ENCODE measurements around the gene TOM1L1.

Gene TOM1L1

DNA sequence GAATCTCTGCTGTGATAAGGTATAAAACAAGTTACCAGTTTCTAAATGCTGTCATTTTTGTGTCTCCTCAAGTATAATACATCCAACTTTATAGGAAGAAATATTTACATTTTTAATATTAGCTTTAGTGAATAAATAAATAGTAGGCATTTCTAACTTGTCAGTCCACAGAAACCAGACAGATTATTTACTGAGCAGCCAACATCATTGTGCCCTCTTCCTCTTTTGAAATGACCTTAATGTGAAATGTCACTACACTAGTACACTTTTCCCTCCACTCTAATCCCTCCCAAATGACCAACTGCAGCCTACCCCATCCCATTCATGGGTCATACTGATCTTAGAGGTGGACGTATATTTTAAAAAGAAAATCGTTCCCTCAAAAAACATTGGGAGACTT is 77.1 kb downstream of the TOM1L1 start:
- Histone ChIP-seq H3K27me3 (ENCODE audit: insufficient read depth, low read length) (no peaks in the 10 kb centered on the region), H3K4me1 (ENCODE audit: insufficient read depth, low read length) (no peaks in the 10 kb centered on the region), H3K36me3 (ENCODE audit: insufficient read depth, low read depth, low read length) (no peaks in the 10 kb centered on the region), H3K4me3 (ENCODE audit: low read length) (no peak overlapping the region), H3K9ac (ENCODE audit: low read depth, low read length) (no peak overlapping the region), H3K9me3 (ENCODE audit: insufficient read depth, low read depth, low read length) (peaks cover 14% of the 10 kb centered on the region; the same call in 1 of the 2 replicates), H3K27ac (ENCODE audit: low read length) (no peak overlapping the region)

DNA sequence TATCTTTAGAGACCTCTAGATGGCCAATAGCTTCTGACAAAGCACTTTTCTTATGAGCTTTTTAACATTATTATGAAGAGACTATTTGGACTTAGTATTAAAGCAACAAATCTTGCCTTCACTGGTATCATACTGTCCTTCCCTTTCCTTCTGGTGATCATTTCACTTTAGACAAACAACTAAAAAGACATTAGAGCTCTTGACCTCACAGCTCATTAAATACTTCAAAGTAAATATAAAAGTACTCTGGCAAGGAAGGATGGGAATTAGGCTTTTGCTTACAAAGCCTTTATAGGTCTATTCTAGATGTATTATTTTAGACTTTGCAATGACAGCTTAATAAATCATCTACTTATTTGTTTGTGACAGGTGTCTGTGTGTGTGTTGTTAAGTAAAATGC is 79.0 kb downstream of the TOM1L1 start:
- no peak overlapping the region for H3K4me3 ChIP-seq (ENCODE audit: low read length)
- no peaks in the 10 kb centered on the region for H3K27me3 ChIP-seq (ENCODE audit: insufficient read depth, low read length)
- no peaks in the 10 kb centered on the region for H3K36me3 ChIP-seq (ENCODE audit: insufficient read depth, low read depth, low read length)
- no peak overlapping the region for H3K27ac ChIP-seq (ENCODE audit: low read length)
- H3K4me1 ChIP-seq (ENCODE audit: insufficient read depth, low read length): no peaks in the 10 kb centered on the region
- no peak overlapping the region for H3K9ac ChIP-seq (ENCODE audit: low read depth, low read length)
- peaks cover 14% of the 10 kb centered on the region; the same call in 1 of the 2 replicates for H3K9me3 ChIP-seq (ENCODE audit: insufficient read depth, low read depth, low read length)

DNA sequence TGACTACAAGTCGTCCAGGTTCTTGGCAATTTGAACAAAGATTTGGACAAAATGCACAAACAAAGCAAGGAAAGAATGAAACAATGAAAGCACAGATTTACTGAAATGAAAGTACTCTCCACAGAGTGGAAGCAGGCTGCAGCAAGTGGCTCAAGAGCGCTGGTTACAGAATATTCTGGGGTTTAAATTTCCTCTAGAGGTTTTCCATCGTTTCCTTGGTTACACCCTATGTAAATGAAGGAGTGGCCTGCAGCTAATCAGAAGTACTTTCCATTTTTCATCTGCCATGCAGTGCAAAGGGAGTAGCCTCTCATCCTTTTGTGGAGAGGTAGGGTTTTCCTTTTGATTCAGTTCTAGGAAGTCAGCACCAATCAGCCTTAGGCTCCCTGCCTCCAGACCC is 79.7 kb downstream of the TOM1L1 start:
- no peaks in the 10 kb centered on the region for H3K36me3 ChIP-seq (ENCODE audit: insufficient read depth, low read depth, low read length)
- no peaks in the 10 kb centered on the region for H3K27me3 ChIP-seq (ENCODE audit: insufficient read depth, low read length)
- no peak overlapping the region for H3K9ac ChIP-seq (ENCODE audit: low read depth, low read length)
- no peak overlapping the region for H3K4me3 ChIP-seq (ENCODE audit: low read length)
- H3K4me1 ChIP-seq (ENCODE audit: insufficient read depth, low read length): no peaks in the 10 kb centered on the region
- H3K9me3 ChIP-seq (ENCODE audit: insufficient read depth, low read depth, low read length): peaks cover 14% of the 10 kb centered on the region; the same call in 1 of the 2 replicates
- no peak overlapping the region for H3K27ac ChIP-seq (ENCODE audit: low read length)

DNA sequence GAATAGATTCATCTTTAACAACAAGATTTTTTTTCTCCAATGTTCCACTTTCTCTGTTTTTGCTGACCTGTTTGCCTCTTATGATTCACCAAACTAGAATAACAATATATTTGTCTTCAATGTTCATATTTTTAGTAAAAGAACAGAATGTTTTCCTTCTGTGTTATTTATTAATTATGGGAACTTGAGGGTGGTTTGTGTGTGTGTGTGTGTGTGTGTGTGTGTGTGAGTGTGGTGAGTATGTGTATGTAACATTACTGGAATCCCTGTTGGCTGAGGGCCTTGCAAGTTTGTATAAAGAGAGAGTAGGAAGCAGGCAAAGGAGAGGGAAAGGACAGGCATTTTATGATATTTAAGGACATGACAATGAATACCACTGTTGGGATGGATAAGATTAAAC is 81.7 kb downstream of the TOM1L1 start:
- Histone ChIP-seq H3K9me3 (ENCODE audit: insufficient read depth, low read depth, low read length) (peaks cover 14% of the 10 kb centered on the region; the same call in 1 of the 2 replicates), H3K4me1 (ENCODE audit: insufficient read depth, low read length) (no peaks in the 10 kb centered on the region), H3K9ac (ENCODE audit: low read depth, low read length) (no peak overlapping the region), H3K27me3 (ENCODE audit: insufficient read depth, low read length) (no peaks in the 10 kb centered on the region), H3K27ac (ENCODE audit: low read length) (no peak overlapping the region), H3K36me3 (ENCODE audit: insufficient read depth, low read depth, low read length) (peaks cover 12% of the 10 kb centered on the region), H3K4me3 (ENCODE audit: low read length) (no peak overlapping the region)

DNA sequence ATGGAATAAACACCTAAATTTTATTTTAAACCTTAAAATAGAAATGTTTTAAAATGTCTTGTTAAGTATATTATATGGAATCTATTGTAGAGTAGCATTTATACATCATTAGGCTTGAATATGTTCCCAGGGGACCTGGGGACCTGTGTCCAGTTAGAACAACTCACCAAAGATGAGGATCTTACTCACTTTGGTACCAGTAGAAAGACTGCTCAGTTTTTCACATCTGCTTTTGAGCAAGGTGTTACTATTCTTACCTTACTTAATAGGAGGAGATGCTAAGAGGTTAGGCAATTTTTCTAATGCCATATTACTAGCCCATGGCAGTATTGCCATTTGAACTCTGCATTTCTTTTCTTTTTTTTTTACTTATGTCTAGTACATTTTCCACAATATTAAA is 82.6 kb downstream of the TOM1L1 start:
- Histone ChIP-seq H3K9ac (ENCODE audit: low read depth, low read length) (no peak overlapping the region), H3K27ac (ENCODE audit: low read length) (no peak overlapping the region), H3K36me3 (ENCODE audit: insufficient read depth, low read depth, low read length) (peaks cover 12% of the 10 kb centered on the region), H3K4me1 (ENCODE audit: insufficient read depth, low read length) (no peaks in the 10 kb centered on the region), H3K9me3 (ENCODE audit: insufficient read depth, low read depth, low read length) (peaks cover 14% of the 10 kb centered on the region; the same call in 1 of the 2 replicates), H3K27me3 (ENCODE audit: insufficient read depth, low read length) (no peaks in the 10 kb centered on the region), H3K4me3 (ENCODE audit: low read length) (no peak overlapping the region)

DNA sequence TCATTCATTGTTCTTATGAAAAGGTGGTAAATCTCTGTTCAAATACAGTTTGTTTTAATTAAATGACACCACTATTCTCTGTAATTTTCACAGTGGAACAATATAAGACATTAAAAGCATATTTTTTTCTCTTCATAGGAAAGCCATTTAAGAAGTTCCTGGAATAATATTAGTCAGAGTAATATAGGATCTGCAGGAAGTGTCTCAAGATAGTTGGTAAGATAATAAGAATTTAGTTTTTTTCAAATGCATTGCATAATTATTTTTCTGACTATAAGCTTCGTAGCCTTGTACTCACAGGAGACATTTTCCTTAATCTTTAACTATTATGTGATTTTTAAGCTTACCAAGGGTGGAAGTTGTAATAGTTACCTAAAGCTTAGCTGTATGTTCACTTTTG is 84.8 kb downstream of the TOM1L1 start:
- H3K27me3 ChIP-seq (ENCODE audit: insufficient read depth, low read length): no peaks in the 10 kb centered on the region
- H3K4me1 ChIP-seq (ENCODE audit: insufficient read depth, low read length): no peaks in the 10 kb centered on the region

DNA sequence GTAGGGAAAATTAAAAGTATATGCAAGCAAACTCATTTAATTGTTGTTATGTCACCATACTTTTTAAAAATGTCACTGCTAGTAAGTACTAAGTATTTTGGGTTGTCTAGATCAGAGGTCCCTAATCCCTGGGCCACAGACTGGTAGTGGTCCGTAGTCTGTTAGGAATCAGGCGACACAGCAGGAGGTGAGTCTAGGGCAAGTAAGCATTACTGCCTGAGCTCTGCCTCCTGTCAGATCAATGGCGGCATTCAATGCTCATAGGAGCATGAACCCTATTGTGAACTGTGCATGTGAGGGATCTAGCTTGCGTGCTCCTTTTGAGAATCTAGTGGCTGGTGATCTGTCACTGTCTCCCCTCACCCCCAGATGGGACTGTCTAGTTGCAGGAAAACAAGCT is 89.5 kb downstream of the TOM1L1 start:
- Histone ChIP-seq H3K27ac (ENCODE audit: low read length) (no peak overlapping the region), H3K36me3 (ENCODE audit: insufficient read depth, low read depth, low read length) (peaks cover 19% of the 10 kb centered on the region), H3K4me1 (ENCODE audit: insufficient read depth, low read length) (no peaks in the 10 kb centered on the region), H3K4me3 (ENCODE audit: low read length) (no peak overlapping the region), H3K9me3 (ENCODE audit: insufficient read depth, low read depth, low read length) (no peaks in the 10 kb centered on the region), H3K27me3 (ENCODE audit: insufficient read depth, low read length) (no peaks in the 10 kb centered on the region), H3K9ac (ENCODE audit: low read depth, low read length) (no peak overlapping the region)

More for the DNA sequence above, 84.8 kb downstream of the TOM1L1 start:
- H3K27ac ChIP-seq (ENCODE audit: low read length): no peak overlapping the region
- no peak overlapping the region for H3K9ac ChIP-seq (ENCODE audit: low read depth, low read length)
- peaks cover 12% of the 10 kb centered on the region for H3K36me3 ChIP-seq (ENCODE audit: insufficient read depth, low read depth, low read length)
- peaks cover 3% of the 10 kb centered on the region; the same call in 1 of the 2 replicates for H3K9me3 ChIP-seq (ENCODE audit: insufficient read depth, low read depth, low read length)
- H3K4me3 ChIP-seq (ENCODE audit: low read length): no peak overlapping the region

DNA sequence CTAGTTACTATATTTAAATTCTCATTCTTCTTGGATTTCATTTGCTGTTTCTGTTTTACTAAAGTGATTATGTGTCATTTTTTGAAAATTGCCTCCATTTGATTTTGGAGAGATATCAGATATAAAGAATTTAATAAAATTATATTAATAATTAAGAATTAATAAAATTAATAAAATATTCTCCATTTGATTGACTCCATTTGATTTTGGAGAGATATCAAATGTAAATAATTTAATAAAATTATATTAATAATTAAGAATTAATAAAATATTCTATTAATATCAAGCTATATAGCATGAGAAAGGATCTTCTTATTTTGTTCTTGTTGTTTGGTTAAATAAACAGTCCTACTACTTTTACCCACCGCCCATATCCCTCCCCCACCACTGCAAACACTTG is 90.9 kb downstream of the TOM1L1 start:
- no peak overlapping the region for H3K4me3 ChIP-seq (ENCODE audit: low read length)
- no peaks in the 10 kb centered on the region for H3K27me3 ChIP-seq (ENCODE audit: insufficient read depth, low read length)
- H3K36me3 ChIP-seq (ENCODE audit: insufficient read depth, low read depth, low read length): peaks cover 13% of the 10 kb centered on the region
- no peak overlapping the region for H3K9ac ChIP-seq (ENCODE audit: low read depth, low read length)
- H3K4me1 ChIP-seq (ENCODE audit: insufficient read depth, low read length): no peaks in the 10 kb centered on the region
- H3K9me3 ChIP-seq (ENCODE audit: insufficient read depth, low read depth, low read length): no peaks in the 10 kb centered on the region
- no peak overlapping the region for H3K27ac ChIP-seq (ENCODE audit: low read length)

DNA sequence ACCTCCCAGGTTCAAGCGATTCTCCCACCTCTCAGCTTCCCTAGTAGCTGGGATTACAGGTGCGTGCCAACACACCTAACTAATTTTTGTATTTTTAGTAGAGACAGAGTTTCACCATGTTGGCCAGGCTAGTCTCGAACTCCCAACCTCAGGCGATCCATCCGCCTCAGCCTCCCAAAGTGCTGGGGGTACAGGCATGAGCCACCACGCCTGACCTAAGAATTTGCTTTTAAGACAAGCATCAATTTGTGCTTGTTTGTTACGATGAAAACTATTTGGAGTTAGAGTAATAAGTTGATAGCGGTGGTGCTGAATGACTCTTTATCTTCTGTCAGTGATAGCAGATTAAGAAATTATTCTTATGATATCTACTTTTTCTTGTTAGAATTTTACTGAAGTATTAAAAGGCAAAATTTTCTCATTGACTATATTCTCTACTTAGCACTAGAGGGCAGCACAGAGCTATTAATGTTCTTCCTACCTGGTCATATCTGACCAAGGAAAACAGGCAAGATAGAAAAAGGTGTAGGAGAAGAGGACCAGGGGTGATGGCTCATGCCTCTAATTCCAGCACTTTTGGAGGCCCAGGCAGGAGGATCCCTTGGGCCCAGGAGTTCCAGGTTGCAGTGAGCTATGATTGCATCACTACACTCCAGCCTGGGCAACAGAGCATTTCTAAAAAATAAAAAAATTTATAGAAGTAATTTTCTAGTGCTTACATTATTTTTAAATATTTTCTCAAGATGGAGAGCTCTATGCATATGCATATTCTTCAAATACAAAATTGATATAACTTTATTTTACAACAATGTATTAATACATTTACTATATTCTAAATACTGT is 92.4 kb downstream of the TOM1L1 start:
- Histone ChIP-seq H3K4me3 (ENCODE audit: low read length) (no peak overlapping the region), H3K4me1 (ENCODE audit: insufficient read depth, low read length) (no peaks in the 10 kb centered on the region), H3K36me3 (ENCODE audit: insufficient read depth, low read depth, low read length) (peaks cover 12% of the 10 kb centered on the region), H3K9me3 (ENCODE audit: insufficient read depth, low read depth, low read length) (no peaks in the 10 kb centered on the region), H3K27me3 (ENCODE audit: insufficient read depth, low read length) (no peaks in the 10 kb centered on the region), H3K9ac (ENCODE audit: low read depth, low read length) (no peak overlapping the region), H3K27ac (ENCODE audit: low read length) (no peak overlapping the region)

DNA sequence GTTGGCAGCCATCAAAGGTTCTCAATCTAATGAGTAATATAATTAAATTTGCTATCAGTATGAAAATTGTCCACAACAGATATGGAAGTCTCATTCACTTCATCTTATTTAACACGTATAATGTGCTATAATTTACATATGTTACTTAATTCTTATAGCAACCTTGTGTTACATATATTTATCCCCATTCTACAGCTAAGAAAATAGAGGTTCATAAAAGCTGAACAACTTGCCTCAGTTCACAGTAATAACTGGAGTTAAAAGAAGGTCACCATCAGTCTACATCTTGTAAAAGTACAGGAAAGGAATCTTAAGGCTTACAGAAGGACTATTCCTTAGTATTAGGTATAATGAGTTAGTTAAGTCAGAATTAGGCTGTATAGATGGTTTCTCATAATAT is 95.8 kb downstream of the TOM1L1 start:
- Histone ChIP-seq H3K4me3 (ENCODE audit: low read length) (no peak overlapping the region), H3K27me3 (ENCODE audit: insufficient read depth, low read length) (no peaks in the 10 kb centered on the region), H3K36me3 (ENCODE audit: insufficient read depth, low read depth, low read length) (peaks cover 23% of the 10 kb centered on the region), H3K27ac (ENCODE audit: low read length) (no peak overlapping the region), H3K4me1 (ENCODE audit: insufficient read depth, low read length) (no peaks in the 10 kb centered on the region), H3K9ac (ENCODE audit: low read depth, low read length) (no peak overlapping the region), H3K9me3 (ENCODE audit: insufficient read depth, low read depth, low read length) (no peaks in the 10 kb centered on the region)

DNA sequence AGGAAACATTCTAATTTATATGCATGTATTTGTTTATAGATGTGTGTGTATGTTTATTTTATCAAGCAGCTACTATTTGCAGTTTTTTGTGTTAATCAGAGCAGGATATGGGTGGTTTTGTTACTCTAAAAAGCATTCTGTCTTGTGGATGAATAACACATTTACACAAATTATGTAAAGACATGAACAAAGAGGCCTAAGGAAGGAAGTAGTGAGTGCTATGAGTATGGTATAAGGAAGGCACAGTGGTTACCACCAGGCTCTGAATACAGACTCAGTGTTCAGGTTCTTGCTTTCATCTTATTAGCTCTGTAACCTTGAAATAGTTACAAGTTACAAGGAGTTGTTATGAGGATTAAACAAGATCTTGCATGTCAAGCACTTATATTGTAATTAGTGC is 101.8 kb downstream of the TOM1L1 start:
- H3K4me1 ChIP-seq (ENCODE audit: insufficient read depth, low read length): no peaks in the 10 kb centered on the region; the same call in 1 of the 2 replicates
- H3K27ac ChIP-seq (ENCODE audit: low read length): no peak overlapping the region
- no peak overlapping the region for H3K4me3 ChIP-seq (ENCODE audit: low read length)
- no peaks in the 10 kb centered on the region for H3K9me3 ChIP-seq (ENCODE audit: insufficient read depth, low read depth, low read length)
- H3K9ac ChIP-seq (ENCODE audit: low read depth, low read length): no peak overlapping the region
- no peaks in the 10 kb centered on the region for H3K27me3 ChIP-seq (ENCODE audit: insufficient read depth, low read length)
- H3K36me3 ChIP-seq (ENCODE audit: insufficient read depth, low read depth, low read length): peaks cover 19% of the 10 kb centered on the region

DNA sequence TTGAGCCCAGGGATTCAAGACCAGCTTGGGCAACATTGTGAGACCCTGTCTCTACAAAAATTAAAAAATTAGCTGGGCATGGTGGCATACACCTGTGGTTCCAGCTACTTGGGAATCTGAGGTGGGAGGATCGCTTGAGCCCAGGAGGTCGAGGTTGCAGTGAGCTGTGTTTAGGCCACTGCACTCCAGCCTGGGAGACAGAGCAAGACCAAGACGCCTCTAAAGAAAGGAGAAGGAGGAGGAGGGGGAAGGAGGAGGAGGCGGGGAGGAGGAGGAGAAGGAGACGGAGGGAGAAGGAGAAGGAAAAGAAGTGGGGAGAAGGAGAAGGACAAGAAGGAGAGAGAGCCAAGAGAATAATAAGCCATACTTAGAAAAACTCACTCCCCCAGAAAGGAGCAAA is 103.8 kb downstream of the TOM1L1 start:
- Histone ChIP-seq H3K27me3 (ENCODE audit: insufficient read depth, low read length) (no peaks in the 10 kb centered on the region), H3K4me3 (ENCODE audit: low read length) (no peak overlapping the region), H3K4me1 (ENCODE audit: insufficient read depth, low read length) (no peaks in the 10 kb centered on the region; the same call in 1 of the 2 replicates), H3K9me3 (ENCODE audit: insufficient read depth, low read depth, low read length) (no peaks in the 10 kb centered on the region), H3K9ac (ENCODE audit: low read depth, low read length) (no peak overlapping the region), H3K27ac (ENCODE audit: low read length) (no peak overlapping the region), H3K36me3 (ENCODE audit: insufficient read depth, low read depth, low read length) (peaks cover 26% of the 10 kb centered on the region)
